ENCODE results near the gene PRKCQ.

GRCh38 chr10:6619660-6620059 lies 39.6 kb upstream of the PRKCQ start:
- no peak for TF ChIP-seq GATA2 (IDR thresholded peaks at IDR 0.05; ENCODE audit: low read depth, low read length)
- TF ChIP-seq GATA3 (IDR thresholded peaks at IDR 0.05; ENCODE audit: low read depth, low read length) = no peak

Data from SH-SY5Y (cell line).